IPS-NIHi7 (cell line): ENCODE data around the gene SEC22A.

Experiments used
- DNase-seq: peaks from one replicate; pipeline ENCODE4 v3.0.0; 2012; ENCODE audit warnings: mixed read lengths; ENCODE audit errors: extremely low spot score

SEC22A gene

GRCh38 chr3:123201557-123202427, at the start of gene SEC22A:
TSS of gene SEC22A (plus strand) at chr3:123201943. CDS start at chr3:123209218, 7,275 bp downstream.
- DNase-seq, result peak; percentile 97

- no peak for DNase-seq
Measured at GRCh38 chr3:123152687-123153086, 49.1 kb upstream of the SEC22A start.

GRCh38 chr3:123153125-123154019, 48.4 kb upstream of the SEC22A start:
- DNase-seq, result no peak

- DNase-seq, result no peak
Measured at GRCh38 chr3:123154020-123154985, 47.4 kb upstream of the SEC22A start.

- DNase-seq, result peak; percentile 4
Measured at GRCh38 chr3:123155471-123156011, 46.2 kb upstream of the SEC22A start.

- peak; percentile 6 for DNase-seq
Measured at GRCh38 chr3:123156276-123156995, 45.3 kb upstream of the SEC22A start.

- DNase-seq, result peak; percentile 5
Measured at GRCh38 chr3:123157209-123157597, 44.5 kb upstream of the SEC22A start.

- DNase-seq, result no peak
Measured at GRCh38 chr3:123157598-123158287, 44.0 kb upstream of the SEC22A start.

- DNase-seq, result no peak
Measured at GRCh38 chr3:123158330-123158729, 43.4 kb upstream of the SEC22A start.

- no peak for DNase-seq
Measured at GRCh38 chr3:123158899-123159390, 42.8 kb upstream of the SEC22A start.

- DNase-seq, result no peak
Measured at GRCh38 chr3:123159926-123160635, 41.7 kb upstream of the SEC22A start.

GRCh38 chr3:123161167-123161566, 40.6 kb upstream of the SEC22A start:
- DNase-seq, result peak; percentile 67

- DNase-seq, result no peak
Measured at GRCh38 chr3:123163141-123163540, 38.6 kb upstream of the SEC22A start.

GRCh38 chr3:123165163-123165562, 36.6 kb upstream of the SEC22A start:
- DNase-seq, result no peak

GRCh38 chr3:123167686-123168085, 34.1 kb upstream of the SEC22A start:
- DNase-seq, result no peak

- DNase-seq, result no peak
Measured at GRCh38 chr3:123168122-123168521, 33.6 kb upstream of the SEC22A start.

GRCh38 chr3:123168605-123169004, 33.1 kb upstream of the SEC22A start:
- no peak for DNase-seq

- no peak for DNase-seq
Measured at GRCh38 chr3:123169492-123169929, 32.2 kb upstream of the SEC22A start.

- DNase-seq, result no peak
Measured at GRCh38 chr3:123169930-123170329, 31.8 kb upstream of the SEC22A start.
